Activated CD4-positive, alpha-beta T cell treated with anti-CD3 and anti-CD28 coated beads for 1 hour (primary cell): ENCODE measurements around the gene FBXW10.
A peak's percentile ranks its signal among the peaks of the same experiment; 100 is the strongest.
"Not testable (repeated sequence)": the region's sequence is repeated elsewhere in the genome, so short reads cannot be mapped to it uniquely, and the experiment has no call there.

Experiments
- DNase-seq: peaks from one replicate; pipeline ENCODE4 v3.0.0-alpha.2; 2020

FBXW10 gene

GRCh38 chr17:18743699-18744421, at the start of gene FBXW10:
Gene FBXW10 (plus strand): TSS chr17:18744054. CDS start chr17:18744245, 191 bp downstream.
- DNase-seq = not testable (repeated sequence)

GRCh38 chr17:18695143-18695542, 48.7 kb upstream of the FBXW10 start:
- not testable (repeated sequence) for DNase-seq

- DNase-seq = not testable (repeated sequence)
These were observed 45.3 kb upstream of the FBXW10 start for GRCh38 chr17:18698473-18699103.

GRCh38 chr17:18705955-18706354, 37.9 kb upstream of the FBXW10 start:
- not testable (repeated sequence) for DNase-seq

GRCh38 chr17:18708215-18708614, 35.6 kb upstream of the FBXW10 start:
- DNase-seq = not testable (repeated sequence)

- peak; percentile 36 for DNase-seq
These were observed 31.4 kb upstream of the FBXW10 start for GRCh38 chr17:18712354-18712999.

- DNase-seq = not testable (repeated sequence)
These were observed 25.0 kb upstream of the FBXW10 start for GRCh38 chr17:18718643-18719427.

GRCh38 chr17:18719428-18720110, 24.3 kb upstream of the FBXW10 start:
- DNase-seq = not testable (repeated sequence)

GRCh38 chr17:18721775-18722547, 21.9 kb upstream of the FBXW10 start:
- not testable (repeated sequence) for DNase-seq

- DNase-seq = not testable (repeated sequence)
These were observed 21.2 kb upstream of the FBXW10 start for GRCh38 chr17:18722612-18723011.

GRCh38 chr17:18723509-18723908, 20.3 kb upstream of the FBXW10 start:
- not testable (repeated sequence) for DNase-seq

- DNase-seq = not testable (repeated sequence)
These were observed 11.4 kb upstream of the FBXW10 start for GRCh38 chr17:18732438-18732837.

GRCh38 chr17:18733350-18733749, 10.5 kb upstream of the FBXW10 start:
- DNase-seq = not testable (repeated sequence)

- DNase-seq = not testable (repeated sequence)
These were observed 4.0 kb upstream of the FBXW10 start for GRCh38 chr17:18739616-18740391.

GRCh38 chr17:18741228-18741627, 2.6 kb upstream of the FBXW10 start:
- DNase-seq = not testable (repeated sequence)

- not testable (repeated sequence) for DNase-seq
These were observed 872 bp downstream of the FBXW10 start for GRCh38 chr17:18744726-18745125.

GRCh38 chr17:18746551-18746950, 2.7 kb downstream of the FBXW10 start:
- DNase-seq = not testable (repeated sequence)

GRCh38 chr17:18747501-18747900, 3.6 kb downstream of the FBXW10 start:
- not testable (repeated sequence) for DNase-seq

GRCh38 chr17:18750242-18750641, 6.4 kb downstream of the FBXW10 start:
- not testable (repeated sequence) for DNase-seq

GRCh38 chr17:18753829-18754409, 10.1 kb downstream of the FBXW10 start:
- not testable (repeated sequence) for DNase-seq
